Stimulated activated naive CD4-positive, alpha-beta T cell treated with Interleukin-2 at 50 U/mL for 16 hours (primary cell): Measurements from ENCODE around the gene TGFBI.

ENCODE experiments used
- DNase-seq: peaks from one replicate; lab custom pipeline; 2025; lab: John Stamatoyannopoulos, UW

Gene TGFBI

GRCh38 chr5:136048966-136049365, 20.2 kb downstream of the TGFBI start:
- DNase-seq, result no peak

GRCh38 chr5:136051486-136052220, 22.9 kb downstream of the TGFBI start:
- no peak for DNase-seq

GRCh38 chr5:136052692-136053335, 24.0 kb downstream of the TGFBI start:
- no peak for DNase-seq

- no peak for DNase-seq
Measured at GRCh38 chr5:136053336-136054141, 24.8 kb downstream of the TGFBI start.

GRCh38 chr5:136054142-136055019, 25.6 kb downstream of the TGFBI start:
- no peak for DNase-seq

- DNase-seq, result no peak
Measured at GRCh38 chr5:136055612-136056309, 27.0 kb downstream of the TGFBI start.

GRCh38 chr5:136056336-136056735, 27.5 kb downstream of the TGFBI start:
- DNase-seq, result no peak

GRCh38 chr5:136056771-136057335, 28.1 kb downstream of the TGFBI start:
- DNase-seq, result no peak

- no peak for DNase-seq
Measured at GRCh38 chr5:136057401-136058038, 28.7 kb downstream of the TGFBI start.

GRCh38 chr5:136058039-136058971, 29.5 kb downstream of the TGFBI start:
- no peak for DNase-seq

GRCh38 chr5:136058972-136059354, 30.2 kb downstream of the TGFBI start:
- DNase-seq, result no peak

GRCh38 chr5:136060963-136061362, 32.2 kb downstream of the TGFBI start:
- no peak for DNase-seq

- DNase-seq, result no peak
Measured at GRCh38 chr5:136061630-136062365, 33.0 kb downstream of the TGFBI start.

GRCh38 chr5:136062366-136063274, 33.8 kb downstream of the TGFBI start:
- no peak for DNase-seq

GRCh38 chr5:136063778-136064465, 35.1 kb downstream of the TGFBI start:
- no peak for DNase-seq

- no peak for DNase-seq
Measured at GRCh38 chr5:136064510-136064909, 35.7 kb downstream of the TGFBI start.

GRCh38 chr5:136065588-136065987, 36.8 kb downstream of the TGFBI start:
- no peak for DNase-seq
